Muscle layer of duodenum (tissue), 2 donors: Measurements from ENCODE around the gene AMACR.
"Not testable (repeated sequence)": the region's sequence is repeated elsewhere in the genome, so short reads cannot be mapped to it uniquely, and the experiment has no call there.

Source experiments
- H3K27ac ChIP-seq: one replicate; pipeline ENCODE4 v1.7.0; 2013; ENCODE audit warnings: mild to moderate bottlenecking, low read length
- H3K27me3 ChIP-seq: one replicate; pipeline ENCODE4 v1.7.0; 2013; ENCODE audit warnings: low read depth, mild to moderate bottlenecking, control low read depth, low read length
- H3K36me3 ChIP-seq, 2 donors: one replicate each; pipeline ENCODE4 v1.7.0; 2013; ENCODE audit warnings: low read length in 2 of 2, control low read depth in 1 of 2, mild to moderate bottlenecking in 1 of 2; ENCODE audit not compliant: insufficient read depth in 2 of 2, control insufficient read depth in 1 of 2
- H3K4me1 ChIP-seq, 2 donors: one replicate each; pipeline ENCODE4 v1.7.0; 2013; ENCODE audit warnings: low read length in 2 of 2, mild to moderate bottlenecking in 2 of 2, control low read depth in 1 of 2, moderate library complexity in 1 of 2; ENCODE audit not compliant: insufficient read depth in 2 of 2, control insufficient read depth in 1 of 2
- H3K4me3 ChIP-seq, 2 donors: one replicate each; pipeline ENCODE4 v1.7.0; 2013; ENCODE audit warnings: low read length in 2 of 2, low read depth in 1 of 2, mild to moderate bottlenecking in 1 of 2
- H3K9me3 ChIP-seq, 2 donors: one replicate each; pipeline ENCODE4 v1.7.0; 2013; ENCODE audit warnings: low read length in 2 of 2, control low read depth in 1 of 2, mild to moderate bottlenecking in 1 of 2; ENCODE audit not compliant: control insufficient read depth in 1 of 2
- donor health status: healthy.

AMACR gene

DNA sequence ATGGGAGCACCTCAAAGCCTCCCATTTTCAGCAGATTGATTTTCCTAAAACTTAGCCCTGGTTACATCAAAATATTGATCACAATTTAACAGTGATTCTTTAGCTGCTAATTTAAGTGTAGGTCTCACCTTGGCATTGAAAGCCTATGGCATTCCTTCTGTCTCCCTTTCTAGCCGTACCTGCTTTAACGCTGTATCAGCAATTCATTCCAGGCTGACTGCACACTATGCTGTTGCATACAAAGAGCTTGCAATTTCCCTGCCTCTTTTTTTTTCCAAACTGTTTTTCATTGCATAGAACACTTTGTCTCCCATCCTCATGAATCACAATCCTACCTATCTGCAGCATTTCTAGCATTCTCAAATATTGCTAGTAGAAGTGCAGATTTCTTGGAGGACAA is 8.9 kb upstream of the AMACR start:
- Histone ChIP-seq H3K27ac (no peak overlapping the region), H3K36me3 (peaks cover 0 to 8% of the 10 kb centered on the region in 2 donors), H3K27me3 (no peaks in the 10 kb centered on the region), H3K4me3 (no peak overlapping the region), H3K4me1 (no peaks in the 10 kb centered on the region), H3K9me3 (no peaks in the 10 kb centered on the region)

DNA sequence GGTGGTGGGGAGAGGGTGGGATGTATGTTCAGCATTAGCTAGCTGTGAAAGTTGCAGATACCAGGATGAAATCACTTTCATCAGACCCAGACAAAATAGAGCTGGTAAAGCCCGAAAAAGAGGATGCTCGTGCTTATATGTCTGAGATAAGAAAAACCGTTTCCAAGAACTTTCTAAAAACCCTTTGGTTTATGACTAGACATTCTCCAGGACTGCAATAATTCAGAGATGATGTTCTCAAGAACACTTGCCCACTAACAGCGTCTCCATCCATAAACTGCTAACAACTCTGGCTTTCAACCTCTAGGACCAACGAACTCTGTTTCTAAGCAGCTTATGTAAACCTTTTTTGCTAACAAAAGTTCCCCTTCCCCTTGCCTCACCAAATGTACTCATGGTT is 8.4 kb upstream of the AMACR start:
- H3K4me1 ChIP-seq, result no peaks in the 10 kb centered on the region
- H3K27ac ChIP-seq, result no peak overlapping the region
- H3K4me3 ChIP-seq, result no peak overlapping the region
- no peaks in the 10 kb centered on the region for H3K9me3 ChIP-seq
- H3K36me3 ChIP-seq, result peaks cover 0 to 8% of the 10 kb centered on the region in 2 donors
- H3K27me3 ChIP-seq, result no peaks in the 10 kb centered on the region

DNA sequence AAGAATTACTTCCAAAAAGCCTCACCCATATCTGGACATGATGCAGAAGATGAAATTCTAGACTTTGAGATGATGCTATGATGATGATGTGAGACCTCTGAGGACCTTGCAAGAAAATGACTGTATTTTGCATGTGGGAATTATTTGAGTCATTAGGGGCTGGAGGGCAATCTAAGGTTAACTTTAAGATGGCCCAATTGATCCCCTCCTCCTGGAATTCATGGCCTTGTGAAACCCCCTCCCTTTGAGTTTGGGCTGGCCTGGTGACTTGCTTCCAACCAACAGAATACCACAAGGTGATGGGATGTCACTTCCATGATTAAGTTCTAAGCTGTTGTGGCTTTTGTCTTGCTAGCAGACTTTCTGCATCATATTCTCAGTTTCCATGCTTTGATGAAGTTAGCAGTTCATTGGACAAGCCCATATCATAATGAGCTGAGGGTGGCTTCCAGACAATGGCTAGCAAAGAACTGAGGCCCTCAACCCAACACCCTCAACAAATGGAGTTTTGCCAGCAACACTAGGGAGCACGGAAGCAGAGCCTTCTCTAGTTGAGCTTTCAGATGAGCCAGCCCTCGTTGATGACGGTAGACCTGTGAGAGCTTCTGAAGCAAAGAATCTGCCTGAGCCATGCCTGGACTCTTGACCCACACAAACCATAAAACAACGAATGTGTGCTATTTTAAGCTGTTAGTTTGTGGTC is 7.4 kb upstream of the AMACR start:
- no peaks in the 10 kb centered on the region for H3K4me1 ChIP-seq
- H3K9me3 ChIP-seq, result no peaks in the 10 kb centered on the region
- peaks cover 0 to 7% of the 10 kb centered on the region in 2 donors for H3K36me3 ChIP-seq
- H3K27me3 ChIP-seq, result no peaks in the 10 kb centered on the region
- H3K4me3 ChIP-seq, result no peak overlapping the region
- no peak overlapping the region for H3K27ac ChIP-seq

DNA sequence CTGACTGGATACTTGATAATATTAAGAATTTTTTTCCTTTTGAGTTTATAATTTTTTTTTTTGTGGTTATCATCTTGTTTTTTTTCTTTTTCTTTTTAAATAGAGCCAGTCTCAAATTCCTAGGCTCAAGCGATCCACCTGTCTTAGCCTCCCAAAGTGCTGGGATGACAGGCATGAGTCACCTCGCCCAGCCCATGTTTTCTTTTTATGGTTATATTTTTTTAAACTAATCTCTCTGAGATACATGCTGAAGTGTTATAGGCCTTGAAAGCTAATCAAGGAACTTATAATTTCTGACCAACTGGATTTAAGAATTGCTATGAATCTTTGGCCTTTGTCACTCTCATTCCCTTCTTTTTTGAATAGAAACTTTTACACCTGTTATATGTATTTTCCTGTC is 6.8 kb upstream of the AMACR start:
- H3K4me1 ChIP-seq, result no peaks in the 10 kb centered on the region

DNA sequence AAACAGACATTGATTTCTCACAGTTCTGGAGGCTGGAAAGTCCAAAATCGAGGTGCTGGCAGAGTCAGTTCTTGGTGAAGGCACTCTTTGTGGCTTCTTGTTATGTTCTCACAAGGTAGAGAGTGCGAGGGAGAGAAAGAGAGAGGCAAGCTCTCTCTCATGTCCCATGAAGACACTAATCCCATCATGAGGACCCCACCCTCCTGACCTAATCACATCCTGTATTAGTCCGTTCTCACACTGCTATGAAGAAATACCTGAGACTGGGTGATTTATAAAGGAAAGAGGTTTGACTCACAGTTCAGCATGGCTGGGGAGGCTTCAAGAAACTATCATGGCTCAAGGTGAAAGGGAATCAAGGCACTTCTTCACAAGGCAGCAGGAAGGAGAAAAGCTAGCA is 5.7 kb upstream of the AMACR start:
- H3K9me3 ChIP-seq, result no peaks in the 10 kb centered on the region
- no peak overlapping the region for H3K27ac ChIP-seq
- H3K36me3 ChIP-seq, result no peaks in the 10 kb centered on the region
- H3K4me3 ChIP-seq, result no peak overlapping the region
- no peaks in the 10 kb centered on the region for H3K27me3 ChIP-seq
- peaks cover 0 to 4% of the 10 kb centered on the region in 2 donors for H3K4me1 ChIP-seq

More for the DNA sequence above, 6.8 kb upstream of the AMACR start:
- H3K36me3 ChIP-seq, result peaks cover 0 to under 1% of the 10 kb centered on the region in 2 donors
- H3K27ac ChIP-seq, result no peak overlapping the region
- H3K27me3 ChIP-seq, result no peaks in the 10 kb centered on the region
- H3K4me3 ChIP-seq, result no peak overlapping the region
- H3K9me3 ChIP-seq, result no peaks in the 10 kb centered on the region

DNA sequence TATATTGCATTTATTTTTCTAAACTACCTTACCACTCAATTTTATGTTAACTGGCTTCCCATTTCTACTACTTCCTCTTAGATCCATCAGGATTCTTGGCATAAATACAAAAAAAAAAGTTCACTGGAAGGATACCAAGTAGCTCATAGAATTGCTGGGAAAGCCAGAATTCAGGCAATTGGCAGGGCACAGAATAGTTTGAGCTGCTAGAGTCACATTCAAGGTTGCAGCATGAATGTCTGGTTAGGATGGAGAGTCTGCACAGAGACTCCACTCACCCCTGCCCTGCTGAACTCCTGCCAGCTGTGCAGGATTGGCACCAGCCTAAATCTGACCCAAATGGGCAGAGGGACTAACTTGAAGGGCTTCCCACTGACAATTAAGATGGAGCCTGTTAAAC is 4.9 kb upstream of the AMACR start:
- Histone ChIP-seq H3K9me3 (no peaks in the 10 kb centered on the region), H3K27ac (no peak overlapping the region), H3K27me3 (no peaks in the 10 kb centered on the region), H3K4me3 (no peak overlapping the region), H3K36me3 (peaks cover 0 to 4% of the 10 kb centered on the region in 2 donors), H3K4me1 (peaks cover 0 to 6% of the 10 kb centered on the region in 2 donors)

DNA sequence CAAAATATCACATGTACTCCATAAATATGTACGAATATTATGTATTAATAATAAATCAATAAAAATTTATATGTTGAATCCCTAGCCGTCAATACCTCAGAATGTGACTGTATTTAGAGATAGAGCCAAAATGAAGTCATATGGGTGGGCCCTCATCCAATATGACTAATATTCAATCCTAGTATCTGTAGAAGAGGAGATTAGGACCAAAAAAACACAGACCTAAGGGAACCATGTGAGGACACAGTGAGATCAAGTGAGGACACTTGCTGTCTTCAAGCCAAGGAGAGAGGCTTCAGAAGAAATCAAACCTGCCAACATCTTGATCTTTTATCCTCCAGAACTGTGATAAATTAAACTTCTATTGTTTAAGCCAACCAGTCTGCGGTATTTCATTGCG is 3.7 kb upstream of the AMACR start:
- Histone ChIP-seq H3K4me1 (peaks cover 7 to 12% of the 10 kb centered on the region in 2 donors), H3K27ac (no peak overlapping the region), H3K27me3 (no peaks in the 10 kb centered on the region), H3K4me3 (no peak overlapping the region), H3K36me3 (peaks cover 0 to 4% of the 10 kb centered on the region in 2 donors), H3K9me3 (no peaks in the 10 kb centered on the region)

DNA sequence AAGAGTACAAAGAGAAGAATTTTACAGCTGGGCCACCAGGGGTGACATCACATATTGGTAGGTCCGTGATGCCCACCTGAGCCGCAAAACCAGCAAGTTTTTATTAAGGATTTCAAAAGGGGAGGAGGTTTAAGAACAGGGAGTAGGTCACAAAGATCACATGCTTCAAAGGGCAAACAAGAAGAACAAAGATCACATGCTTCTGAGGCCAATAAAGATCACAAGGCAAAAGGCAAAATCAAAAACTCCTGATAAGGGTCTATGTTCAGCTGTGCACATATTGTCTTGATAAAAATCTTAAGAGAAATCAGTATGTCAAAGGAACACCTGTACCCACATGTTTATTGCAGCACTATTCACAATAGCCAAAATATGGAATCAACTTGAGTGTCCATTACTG is 2.3 kb upstream of the AMACR start:
- H3K4me3 ChIP-seq, H3K36me3 ChIP-seq, H3K27ac ChIP-seq, H3K9me3 ChIP-seq, H3K27me3 ChIP-seq: not testable (repeated sequence)
- H3K4me1 ChIP-seq, result peaks cover 12 to 21% of the 10 kb centered on the region in 2 donors

DNA sequence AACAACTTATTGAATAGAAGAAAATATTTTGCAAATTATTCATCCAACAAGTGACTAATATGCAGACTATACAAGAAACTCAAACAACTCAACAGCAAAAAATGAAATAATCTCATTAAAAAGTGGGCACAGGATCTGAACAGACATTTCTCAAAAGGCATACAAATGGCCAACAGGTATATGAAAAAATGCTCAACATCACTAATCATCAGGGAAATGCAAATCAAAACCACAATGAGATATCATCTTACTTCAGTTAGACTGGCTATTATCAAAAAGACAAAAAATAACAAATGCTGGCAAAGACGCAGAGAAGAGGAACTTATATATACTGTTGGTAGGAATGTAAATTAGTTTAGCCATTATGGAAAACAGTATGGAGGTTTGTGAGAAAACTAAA is 1.8 kb upstream of the AMACR start:
- H3K27me3 ChIP-seq, result no peaks in the 10 kb centered on the region
- H3K4me3 ChIP-seq, result no peak overlapping the region
- no peaks in the 10 kb centered on the region for H3K9me3 ChIP-seq
- peaks cover 0 to 4% of the 10 kb centered on the region in 2 donors for H3K36me3 ChIP-seq
- H3K27ac ChIP-seq, result no peak overlapping the region
- H3K4me1 ChIP-seq, result peaks cover 12 to 23% of the 10 kb centered on the region in 2 donors

DNA sequence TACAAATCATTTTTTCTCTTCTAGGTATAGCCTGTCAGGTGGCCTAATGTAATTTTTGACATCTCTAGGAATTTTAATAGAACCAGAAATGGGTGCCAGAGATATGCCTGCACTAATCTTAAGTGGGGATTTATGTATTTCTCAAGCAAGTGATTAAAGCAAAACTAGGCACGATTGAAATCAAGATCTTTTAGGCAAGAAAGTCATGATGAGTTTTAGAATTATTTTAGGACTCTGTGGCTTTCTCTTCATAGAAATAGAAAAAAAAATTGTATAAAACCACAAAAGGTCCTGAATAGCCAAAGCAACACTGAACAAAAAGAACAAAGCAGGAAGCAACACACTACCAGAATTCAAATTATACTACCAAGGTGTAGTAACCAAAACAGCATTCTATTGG is 952 bp upstream of the AMACR start:
- Histone ChIP-seq H3K4me3 (peak overlapping the region; percentile 91 to 97), H3K4me1 (peaks cover 12 to 23% of the 10 kb centered on the region in 2 donors), H3K9me3 (no peaks in the 10 kb centered on the region), H3K27me3 (no peaks in the 10 kb centered on the region), H3K27ac (peak overlapping the region; percentile 96), H3K36me3 (peaks cover 3 to 11% of the 10 kb centered on the region in 2 donors)

DNA sequence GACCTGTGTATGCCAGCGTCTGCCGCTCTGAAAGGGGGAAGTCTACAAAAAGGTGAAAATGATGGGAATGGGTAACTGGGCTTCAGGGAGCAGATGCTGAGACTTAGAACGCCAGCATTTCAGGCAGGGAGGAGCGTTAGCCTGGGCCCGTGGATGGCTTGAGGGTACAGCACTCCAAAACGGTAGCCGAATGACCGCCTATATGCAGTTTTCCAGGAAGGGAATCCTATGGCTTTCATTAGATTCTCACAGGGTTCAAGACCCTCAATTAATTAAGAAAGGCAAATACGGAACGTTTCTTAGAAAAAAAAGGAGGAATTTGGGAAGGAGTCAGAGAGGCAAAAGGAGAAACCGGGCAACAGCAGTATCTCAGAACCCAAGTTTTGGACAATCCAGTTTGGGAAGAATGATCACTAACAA is 639 bp downstream of the AMACR start:
- peak overlapping the region; percentile 92 for H3K27ac ChIP-seq
- peaks cover 12 to 13% of the 10 kb centered on the region in 2 donors for H3K36me3 ChIP-seq
- H3K4me1 ChIP-seq, result peaks cover 12 to 23% of the 10 kb centered on the region in 2 donors
- no peaks in the 10 kb centered on the region for H3K9me3 ChIP-seq
- H3K4me3 ChIP-seq, result peak overlapping the region; percentile 91 to 97
- no peaks in the 10 kb centered on the region for H3K27me3 ChIP-seq

DNA sequence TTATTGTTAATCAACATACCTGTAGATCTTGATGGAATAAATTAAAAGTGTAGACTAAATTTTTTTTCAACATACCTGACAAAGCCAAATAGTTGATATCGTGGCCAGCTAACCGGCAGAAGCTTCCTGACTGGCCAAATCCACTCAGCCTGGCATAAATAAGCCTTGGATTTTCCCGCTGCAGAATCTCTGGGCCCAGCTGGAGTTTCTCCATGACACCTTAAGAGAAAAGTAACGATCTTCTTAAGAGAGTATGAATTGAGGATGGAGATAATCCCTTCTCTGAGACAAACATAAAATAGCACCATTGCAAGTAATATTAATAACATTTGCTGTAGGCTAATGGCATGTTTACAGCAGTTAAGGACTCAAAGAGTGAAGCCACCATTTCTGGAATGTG is 2.2 kb downstream of the AMACR start:
- H3K27me3 ChIP-seq, result no peaks in the 10 kb centered on the region
- peaks cover 12 to 13% of the 10 kb centered on the region in 2 donors for H3K36me3 ChIP-seq
- no peak overlapping the region for H3K4me3 ChIP-seq
- H3K9me3 ChIP-seq, result no peaks in the 10 kb centered on the region
- peaks cover 12 to 32% of the 10 kb centered on the region in 2 donors for H3K4me1 ChIP-seq
- H3K27ac ChIP-seq, result no peak overlapping the region
